HG03159 (cell line): ENCODE data around the gene PALM.

Experiments used
- ATAC-seq: cut with Tn5 transposase; IDR thresholded peaks from one replicate; pipeline ENCODE4 v1.9.1; 2021; ENCODE audit warnings: mild to moderate bottlenecking, moderate library complexity; ENCODE audit not compliant: unreplicated experiment

PALM gene

DNA sequence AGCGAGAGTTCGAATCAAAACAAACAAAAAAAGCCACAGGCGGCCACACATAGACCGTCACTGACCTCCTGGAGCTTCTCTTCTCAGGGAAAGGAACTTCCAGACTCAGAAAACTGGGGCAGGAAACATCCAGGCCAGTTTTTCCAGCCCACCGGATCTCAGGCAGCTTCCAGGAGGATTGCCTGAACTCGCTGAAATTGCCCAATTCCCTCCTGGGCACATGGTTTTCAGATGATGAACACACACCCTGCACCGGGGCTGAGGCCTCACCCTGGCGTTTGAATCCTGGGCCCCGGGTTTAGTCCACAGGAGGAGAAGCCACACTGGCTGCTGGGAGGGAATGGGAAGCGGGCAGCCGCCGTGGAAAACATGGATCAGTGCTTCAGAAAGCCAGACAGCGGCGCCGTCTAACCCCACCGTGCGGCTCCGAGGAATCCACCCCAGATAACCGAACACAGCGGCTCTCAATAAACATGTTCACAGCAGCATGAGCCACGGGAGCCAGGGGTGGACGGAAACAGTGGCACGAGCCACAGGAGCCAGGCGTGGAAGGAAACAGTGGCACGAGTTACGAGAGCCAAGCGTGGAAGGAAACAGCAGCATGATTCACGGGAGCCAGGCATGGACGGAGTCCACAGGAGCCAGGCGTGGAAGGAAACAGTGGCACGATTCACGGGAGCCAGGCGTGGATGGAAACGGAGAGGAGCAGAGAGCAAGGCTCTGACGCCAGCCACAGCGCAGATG, 70.3 kb downstream of the PALM start:
- ATAC-seq, result no peak

DNA sequence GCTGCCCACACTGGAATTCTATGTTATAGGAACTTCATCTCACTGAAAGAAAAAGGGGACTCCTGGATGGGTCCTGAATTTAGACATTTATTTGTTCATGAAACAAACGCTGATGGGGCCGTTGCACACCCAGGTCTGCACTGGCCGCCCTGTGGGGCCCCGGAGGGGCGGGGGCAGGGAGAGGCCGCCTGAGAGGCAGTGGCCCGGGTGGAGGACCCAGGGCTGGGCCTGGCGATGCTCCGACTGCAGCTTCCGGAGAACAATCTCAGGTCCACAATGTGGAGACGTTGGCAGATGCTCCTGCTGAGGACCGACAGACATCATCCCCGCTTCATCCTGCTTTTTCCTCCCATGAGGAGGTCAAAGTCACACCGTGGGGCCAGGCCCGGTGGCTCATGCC, 72.2 kb downstream of the PALM start:
- no peak for ATAC-seq

DNA sequence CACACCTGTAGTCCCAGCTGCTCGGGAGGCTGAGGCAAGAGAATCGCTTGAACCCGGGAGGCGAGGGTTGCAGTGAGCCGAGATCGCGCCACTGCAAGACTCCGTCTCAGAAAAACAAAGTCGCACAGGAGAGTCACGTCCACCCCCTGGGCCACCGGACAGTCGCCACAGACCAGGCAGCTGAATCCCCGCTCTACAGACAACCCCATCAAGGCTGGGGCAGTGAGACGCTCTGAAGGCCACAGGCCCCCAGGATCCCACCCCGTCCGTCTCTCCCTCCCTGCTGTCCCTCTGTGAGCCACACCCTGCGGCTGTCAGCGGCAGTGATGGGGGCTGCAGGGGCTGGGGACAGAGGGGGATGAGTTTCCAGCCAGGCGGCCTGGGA, 73.1 kb downstream of the PALM start:
- ATAC-seq, result no peak

DNA sequence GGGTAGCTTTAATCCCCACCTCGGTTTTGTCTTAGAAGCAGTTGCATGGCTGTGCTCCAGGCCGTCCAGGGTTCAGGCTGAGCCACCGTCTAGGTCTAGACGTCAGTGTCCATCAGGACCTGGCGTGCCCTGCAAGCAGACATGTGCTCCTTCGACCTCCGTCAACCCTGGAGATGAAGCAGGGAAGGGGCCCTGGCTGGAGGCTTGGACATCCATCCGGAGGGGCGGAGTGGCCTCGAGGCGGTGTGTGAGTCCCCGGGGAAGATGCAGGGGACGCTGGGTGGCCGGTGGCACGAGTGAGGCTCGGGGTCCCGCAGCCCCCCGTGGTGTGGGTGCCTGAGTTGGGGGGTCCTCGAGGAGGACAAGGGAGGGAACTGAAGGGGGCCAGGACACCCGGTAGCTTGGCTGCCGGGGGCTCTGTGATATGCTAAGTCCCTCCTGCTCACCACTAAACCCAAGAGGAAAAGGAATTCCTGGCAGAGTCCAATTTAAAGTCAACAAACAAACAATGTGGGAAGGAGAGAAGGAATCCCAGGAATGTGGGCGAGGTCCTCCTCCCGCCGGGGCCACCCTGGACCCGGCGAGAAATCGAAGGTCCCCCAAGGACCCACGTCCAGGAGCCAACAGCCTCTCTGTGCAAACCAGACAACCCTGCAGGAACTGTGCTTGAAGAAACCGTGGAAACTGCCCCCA, 73.6 kb downstream of the PALM start:
- ATAC-seq, result no peak

DNA sequence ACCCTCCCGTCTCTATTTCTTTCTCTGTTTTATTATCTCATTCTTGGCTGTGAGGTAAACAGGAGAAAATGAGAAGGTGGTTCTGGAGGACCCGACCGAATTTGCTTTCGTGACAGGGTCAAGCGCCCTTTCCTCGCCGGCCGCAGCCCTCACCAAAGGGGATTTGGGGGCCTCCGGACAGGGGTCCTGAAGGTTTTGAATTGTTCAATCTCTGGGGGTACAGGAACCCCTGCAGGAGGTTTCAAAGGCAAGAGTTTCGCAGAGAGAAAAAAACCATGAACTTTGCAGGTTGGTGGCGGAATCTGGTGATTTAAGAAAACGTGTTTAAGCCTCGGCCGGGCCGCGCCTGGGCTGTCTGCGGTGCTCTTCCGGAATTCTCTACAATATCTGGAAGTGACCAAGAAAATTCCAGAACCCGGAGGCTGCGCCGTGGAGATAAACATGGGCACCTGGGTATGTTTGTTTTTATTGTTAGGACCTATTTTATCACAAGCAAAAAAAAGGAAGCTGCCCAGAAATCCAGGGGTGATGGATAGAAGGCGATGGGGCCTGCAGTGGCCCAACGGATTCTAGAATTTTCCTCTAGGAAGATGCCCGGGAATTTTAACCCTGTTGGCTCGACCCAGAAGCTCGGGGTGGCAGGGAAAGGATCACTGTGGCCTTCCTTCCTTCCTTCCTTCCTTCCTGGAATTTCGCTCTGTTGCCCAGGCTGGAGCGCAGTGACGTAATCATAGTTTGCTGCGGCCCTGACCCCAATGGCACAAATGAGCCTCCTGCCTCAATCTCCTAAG, 74.3 kb downstream of the PALM start:
- no peak for ATAC-seq

DNA sequence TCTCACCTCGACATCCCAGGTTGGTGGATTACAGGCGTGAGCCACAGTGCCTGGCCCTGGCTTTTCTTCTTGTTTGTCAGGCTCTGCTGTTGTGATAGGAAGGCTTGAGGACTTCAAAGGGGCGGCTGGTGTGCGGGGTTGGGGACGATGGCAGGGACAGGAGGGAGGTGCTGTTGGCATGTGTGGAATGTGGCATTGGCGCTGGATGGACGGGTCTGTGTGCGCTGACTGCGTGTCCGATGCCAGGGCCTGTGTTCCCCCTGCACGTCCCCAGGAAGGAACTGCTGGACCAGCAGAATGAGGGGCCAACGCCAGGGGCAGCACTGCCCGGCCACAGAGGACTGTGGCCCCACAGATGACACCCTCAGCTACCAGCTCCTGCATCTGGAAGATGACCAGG, 75.8 kb downstream of the PALM start:
- no peak for ATAC-seq

DNA sequence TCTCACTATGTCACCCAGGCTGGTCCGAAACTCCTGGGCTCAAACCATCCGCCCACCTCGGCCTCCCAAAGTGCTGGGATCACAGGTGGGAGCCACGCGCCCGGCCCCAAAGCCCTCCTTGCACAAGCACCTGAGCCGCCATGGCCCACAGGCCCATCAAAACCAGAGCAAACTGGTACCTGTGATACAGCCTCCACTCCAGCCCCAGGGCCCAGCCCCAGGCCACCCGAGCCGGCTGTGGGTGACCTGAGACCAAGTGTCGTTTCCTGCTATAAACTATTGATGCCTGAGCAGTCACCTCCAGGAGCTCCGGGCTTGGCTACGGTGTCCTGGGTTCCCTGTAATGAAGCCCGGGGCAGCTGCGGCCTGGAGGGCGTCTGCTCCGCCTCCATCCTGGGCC, 78.8 kb downstream of the PALM start:
- no peak for ATAC-seq

DNA sequence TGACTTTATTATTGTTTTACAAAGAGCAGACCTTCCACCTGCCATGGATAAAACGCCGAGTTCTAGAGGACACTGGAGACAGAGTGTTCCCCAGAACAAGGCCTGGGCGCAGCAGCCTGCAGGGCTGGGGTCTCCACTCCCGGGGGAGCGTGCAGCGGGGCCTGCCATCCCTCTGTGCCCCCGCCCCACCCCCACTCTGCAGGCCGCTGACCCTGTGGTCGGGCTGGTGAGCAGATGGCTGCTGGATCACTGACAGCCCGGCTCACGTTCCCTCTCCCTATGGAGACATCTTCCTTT, 79.9 kb downstream of the PALM start:
- ATAC-seq, result no peak

DNA sequence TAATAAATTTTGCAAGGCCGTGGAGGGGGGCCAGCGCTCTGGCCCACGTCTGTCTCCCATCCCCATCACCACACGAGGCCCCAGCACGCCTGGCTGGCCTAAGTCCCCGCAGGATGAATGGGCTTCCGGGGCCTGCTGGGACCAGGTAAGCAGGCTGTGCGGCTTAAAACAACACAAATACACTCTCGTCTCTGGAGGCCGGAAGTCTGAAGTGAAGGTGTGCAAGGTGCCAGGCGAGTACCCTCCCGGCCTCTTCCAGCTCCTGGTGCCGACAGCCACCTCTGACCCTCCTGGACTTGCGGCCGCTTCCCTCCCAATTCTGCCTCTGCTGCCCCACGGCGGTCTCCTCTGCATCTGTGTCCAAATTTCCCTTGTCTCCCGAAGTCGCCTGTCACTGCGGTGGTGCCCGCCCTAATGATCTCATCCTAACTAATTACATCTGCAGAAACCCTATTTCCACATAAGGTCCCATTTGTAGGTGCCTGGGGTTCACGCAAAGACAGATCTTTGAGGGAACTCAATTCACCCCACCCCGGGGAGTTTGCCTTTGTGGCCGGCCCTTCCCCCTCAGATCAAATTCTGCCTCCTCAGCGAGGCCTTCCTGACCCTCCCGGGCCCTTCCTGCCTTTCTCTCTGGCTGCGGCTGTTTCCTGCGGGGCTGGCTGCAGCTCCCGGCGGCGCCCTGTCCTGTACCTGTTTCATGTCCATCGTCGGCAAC, 80.4 kb downstream of the PALM start:
- ATAC-seq, result no peak

DNA sequence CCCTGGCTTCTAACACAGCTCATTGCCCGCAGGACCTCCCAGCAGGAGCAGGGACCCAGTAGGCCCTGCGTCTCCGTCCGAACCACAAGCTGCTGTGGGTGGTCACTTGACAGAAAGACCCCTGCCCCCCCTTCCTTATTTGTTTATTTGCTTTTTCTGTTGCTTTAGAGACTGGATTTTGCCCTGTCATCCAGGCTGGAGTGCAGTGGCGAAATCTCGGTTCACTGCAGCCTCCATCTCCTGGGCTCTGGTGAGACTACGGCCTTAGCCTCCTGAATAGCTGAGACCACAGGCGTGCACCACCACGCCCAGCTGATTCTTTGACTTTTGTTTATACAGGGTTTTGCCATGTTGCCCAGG, 80.9 kb downstream of the PALM start:
- no peak for ATAC-seq

DNA sequence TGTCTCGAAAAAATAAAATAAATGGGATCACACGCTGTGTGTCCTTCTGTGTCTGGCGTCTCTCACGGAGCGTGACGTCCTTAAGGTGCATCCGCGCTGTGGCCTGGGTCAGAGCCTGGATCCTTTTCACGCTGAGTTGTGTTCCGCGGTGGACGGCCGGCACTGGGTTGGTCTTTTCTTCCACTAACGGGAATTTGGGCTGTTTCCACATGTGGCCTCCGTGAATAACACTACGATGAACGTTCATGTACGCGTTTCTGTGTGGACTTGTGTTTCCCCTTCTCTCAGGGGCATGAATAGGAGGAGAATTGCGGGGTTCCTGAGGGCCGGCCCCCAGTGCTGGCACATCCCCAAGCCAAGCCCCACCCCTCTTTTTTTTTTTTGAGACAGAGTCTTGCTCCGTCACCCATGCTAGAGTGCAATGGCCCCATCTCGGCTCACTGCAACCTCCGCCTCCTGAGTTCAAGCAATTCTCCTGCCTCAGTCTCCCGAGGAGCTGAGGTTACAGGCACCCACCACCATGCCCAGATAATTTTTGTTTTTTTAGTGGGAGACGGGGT, 82.4 kb downstream of the PALM start:
- no peak for ATAC-seq

DNA sequence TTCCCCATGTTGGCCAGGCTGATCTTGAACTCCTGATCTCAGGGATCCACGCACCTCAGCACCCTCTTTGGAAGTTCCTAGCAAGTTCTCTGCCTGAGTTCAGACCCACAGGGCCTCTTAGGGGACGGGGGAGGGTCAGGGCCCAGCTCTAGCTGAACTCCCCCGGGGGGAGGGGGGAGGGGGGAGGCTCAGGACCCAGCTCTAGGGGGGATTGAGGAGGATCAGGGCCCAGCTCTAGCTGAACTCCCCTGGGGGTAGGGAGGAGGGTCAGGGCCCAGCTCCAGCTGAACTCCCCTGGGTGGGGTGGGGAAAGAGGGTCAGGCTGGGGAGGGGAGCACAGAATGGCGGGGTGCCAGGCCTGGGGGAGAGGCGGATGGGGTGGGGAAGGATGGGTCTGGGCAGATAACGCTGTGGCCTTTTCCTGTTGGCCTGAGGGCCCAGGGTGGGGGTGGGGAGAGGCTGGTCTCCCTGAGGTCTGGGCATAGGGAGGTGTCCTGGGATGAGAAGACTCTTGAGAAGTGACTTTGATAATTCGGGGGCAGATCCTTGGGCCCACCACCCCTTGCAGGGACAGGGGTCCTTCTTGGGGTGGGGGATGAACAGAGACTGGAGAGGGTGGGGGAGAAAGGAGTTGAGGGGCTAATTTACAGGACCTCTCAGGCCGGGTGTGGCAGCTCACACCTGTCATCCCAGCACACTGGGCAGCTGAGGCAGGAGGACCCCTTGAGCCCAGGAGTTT, 83.0 kb downstream of the PALM start:
- no peak for ATAC-seq

DNA sequence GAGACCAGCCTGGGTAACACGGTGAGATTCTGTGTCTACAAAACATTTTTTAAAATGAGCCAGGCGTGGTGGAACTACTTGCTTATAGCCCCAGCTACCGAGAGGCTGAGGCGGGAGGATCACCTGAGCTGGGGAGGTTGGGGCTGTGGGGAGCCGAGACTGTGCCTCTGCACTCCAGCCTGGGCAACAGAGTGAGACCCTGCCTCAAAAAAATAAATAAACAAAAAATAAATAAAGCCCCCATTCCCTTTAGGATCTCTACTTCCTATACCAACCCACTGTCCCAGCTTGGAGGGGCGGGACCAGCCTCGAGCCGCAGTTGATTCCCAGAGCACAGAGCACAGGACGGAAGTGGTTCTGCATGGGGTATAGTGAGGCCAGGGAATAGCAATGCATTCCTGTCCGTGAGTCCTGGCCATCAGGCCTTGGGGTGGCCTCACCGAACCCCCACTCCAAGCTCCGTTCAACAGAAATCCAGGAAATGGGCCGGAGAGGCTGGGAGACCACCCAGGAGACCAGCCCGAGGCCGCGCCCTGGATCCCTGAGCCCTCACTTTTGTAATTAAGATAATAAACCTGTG, 83.7 kb downstream of the PALM start:
- ATAC-seq, result no peak

DNA sequence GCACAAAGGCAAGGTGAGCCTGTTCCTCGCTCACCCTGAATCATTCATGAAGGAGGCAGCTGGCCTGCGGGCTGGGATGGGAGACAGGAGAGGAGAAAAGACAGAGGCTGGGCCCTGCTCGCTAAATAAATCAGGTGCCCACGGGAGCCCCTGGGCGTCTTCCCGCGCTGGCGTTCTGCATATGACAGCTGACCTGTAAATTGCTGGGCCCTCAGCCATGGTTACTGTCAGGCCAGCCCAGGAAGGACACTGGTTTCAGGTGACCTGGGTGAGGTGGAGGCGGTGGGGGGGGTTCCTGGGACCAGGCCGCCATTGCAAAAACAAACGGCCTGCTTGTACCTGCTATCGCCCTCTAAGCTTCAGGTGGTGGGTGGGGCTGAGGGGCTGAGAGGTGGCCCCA, 85.1 kb downstream of the PALM start:
- ATAC-seq, result no peak

DNA sequence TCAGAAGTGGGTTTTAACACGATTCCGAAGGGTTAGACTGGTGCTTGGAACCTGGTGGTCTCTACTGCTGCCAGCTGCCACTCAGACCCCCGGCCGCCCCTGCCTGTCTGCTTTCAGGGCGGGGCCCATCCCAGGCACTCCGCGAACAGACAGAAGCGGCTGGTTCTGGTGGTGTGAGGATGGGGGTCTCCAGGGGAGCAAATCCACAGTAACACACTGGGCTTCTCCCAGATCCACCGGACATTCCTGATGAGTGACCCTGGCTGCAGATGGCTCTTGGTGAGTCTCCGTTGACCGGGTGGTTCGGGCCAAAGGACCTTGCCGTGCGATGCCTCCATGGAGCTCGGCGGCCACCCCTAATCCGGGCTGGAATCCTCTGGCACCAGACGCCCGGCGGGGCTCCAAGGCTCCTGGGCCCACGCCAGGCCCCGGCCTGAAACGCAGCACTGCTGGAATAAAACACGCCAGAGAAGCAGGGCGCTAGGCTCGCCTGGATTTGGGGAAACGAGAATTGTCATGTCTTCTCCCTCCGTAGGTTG, 86.4 kb downstream of the PALM start:
- no peak for ATAC-seq

DNA sequence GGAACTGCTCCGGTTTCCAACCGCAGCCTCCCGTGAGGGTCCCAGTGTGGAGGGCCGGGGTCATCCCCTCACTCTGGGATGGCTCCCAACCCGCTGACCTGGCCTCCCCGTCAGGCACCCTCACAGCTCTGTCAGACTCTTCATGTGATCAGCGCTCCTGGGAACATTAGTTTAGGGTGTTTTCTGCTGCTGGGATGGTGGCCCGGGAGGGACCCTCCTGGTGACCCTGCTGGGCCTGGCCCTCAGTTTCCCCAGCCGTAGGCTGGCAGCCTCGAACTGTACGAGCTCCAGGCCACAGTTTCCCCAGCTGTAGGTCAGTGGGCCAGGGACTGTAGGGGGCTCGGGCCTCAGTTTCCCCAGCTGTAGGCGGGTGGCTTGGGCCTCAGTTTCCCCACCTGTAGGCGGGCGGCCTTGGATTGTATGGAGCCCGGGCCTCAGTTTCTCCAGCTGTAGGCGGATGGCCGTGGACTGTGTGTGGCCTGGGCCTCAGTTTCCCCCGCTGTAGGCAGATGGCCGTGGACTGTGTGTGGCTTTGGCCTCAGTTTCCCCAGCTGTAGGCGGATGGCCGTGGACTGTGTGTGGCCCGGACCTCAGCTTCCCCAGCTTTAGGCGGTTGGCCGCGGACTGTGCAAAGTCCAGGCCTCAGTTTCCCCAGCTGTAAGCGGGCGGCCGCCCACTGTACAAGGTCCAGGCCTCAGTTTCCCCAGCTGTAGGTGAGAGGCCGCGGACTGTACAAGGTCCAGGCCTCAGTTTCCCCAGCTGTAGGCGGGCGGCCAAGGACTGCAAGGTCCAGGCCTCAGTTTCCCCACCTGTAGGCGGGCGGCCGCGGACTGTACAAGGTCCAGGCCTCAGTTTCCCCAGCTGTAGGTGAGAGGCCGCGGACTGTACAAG, 87.2 kb downstream of the PALM start:
- ATAC-seq, result no peak

DNA sequence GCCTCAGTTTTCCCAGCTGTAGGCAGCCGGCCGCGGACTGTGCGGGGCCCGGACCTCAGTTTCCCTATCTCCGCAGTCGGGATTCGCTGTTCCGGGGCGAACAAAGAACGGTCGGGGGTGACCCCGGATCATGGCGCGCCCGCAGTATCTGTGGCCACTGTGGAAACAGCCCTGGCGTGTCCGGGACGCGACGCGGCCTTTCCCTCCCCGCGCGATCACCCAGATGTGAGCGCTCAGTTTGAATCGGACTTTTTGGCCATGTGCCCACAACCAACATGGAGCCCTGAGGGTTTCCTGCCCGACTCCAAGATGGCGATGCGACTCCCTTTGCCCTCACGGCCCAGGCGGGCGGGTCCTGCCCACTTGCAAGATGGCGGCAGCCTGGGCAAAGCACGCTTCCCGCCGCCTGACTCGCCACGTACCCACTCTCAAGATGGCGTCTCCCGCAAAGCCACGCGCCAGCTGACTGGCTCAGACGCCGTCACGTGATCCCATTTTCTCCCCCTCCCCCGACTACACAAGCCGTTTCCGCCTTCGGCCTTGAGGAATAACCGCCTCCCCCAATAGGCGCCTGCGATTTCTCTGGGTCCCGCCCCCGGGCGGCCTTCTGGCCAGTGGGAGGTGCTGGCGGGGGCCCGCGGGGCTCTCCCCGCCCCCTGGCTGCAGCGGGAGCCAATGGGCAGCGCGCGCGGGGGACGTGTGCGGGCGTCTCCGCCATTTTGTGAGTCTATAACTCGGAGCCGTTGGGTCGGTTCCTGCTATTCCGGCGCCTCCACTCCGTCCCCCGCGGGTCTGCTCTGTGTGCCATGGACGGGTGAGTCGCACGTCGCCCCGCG, 88.2 kb downstream of the PALM start, which contains the start of gene PTBP1:
PTBP1 (plus strand) TSS at position 761 of the 836 bp plus-strand sequence; CDS start at position 807, 46 bp downstream.
- peak; percentile 70 for ATAC-seq
